SK-N-MC (cell line): Measurements from ENCODE around the gene MTHFS.

Experiments
- EZH2 ChIP-seq: fragments of 200-600 bp; sonication (generic); IDR thresholded peaks from one replicate; pipeline ENCODE4 v1.6.1; 2017; ENCODE audit warnings: antibody characterized with exemption
- FOXP2 ChIP-seq: optimal IDR thresholded peaks from 2 replicates; pipeline ENCODE3; 2011; ENCODE audit warnings: mild to moderate bottlenecking, moderate library complexity; ENCODE audit not compliant: insufficient read depth; ENCODE audit errors: extremely low read length, control extremely low read depth
- POLR2AphosphoS5 ChIP-seq: IDR thresholded peaks from 2 replicates; pipeline ENCODE4 v1.6.1; 2012; ENCODE audit warnings: mild to moderate bottlenecking, low read depth, low read length, borderline replicate concordance

DNA sequence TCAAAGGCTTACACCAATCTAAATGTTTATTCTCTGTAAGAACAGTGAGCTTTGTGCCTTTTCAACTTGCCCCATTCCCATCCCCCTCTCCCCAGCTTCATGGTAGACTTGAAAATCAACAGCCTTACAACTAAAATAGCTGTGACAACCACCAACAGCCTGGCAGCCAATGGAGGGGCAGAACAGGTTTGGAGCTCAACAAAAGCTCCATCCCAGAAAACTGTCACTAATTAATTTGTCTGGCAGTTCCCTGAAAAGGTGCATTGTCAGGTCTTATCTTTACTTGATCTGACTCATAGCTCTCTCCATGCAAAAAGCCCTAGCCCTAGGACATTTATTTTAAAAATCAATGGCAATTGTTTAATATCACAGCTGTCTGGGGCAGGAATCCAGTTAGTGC lies 22.6 kb downstream of the MTHFS start:
- TF ChIP-seq POLR2AphosphoS5 = no peak
- TF ChIP-seq EZH2 = no peak
- no peak for TF ChIP-seq FOXP2
